OCI-LY1 (cell line): ENCODE measurements around the gene SYNDIG1.

Experiments
- EZH2 ChIP-seq: fragments of 200-600 bp; sonication (generic), shearing (Covaris generic); IDR thresholded peaks from 2 replicates; pipeline ENCODE4 v1.8.0; 2017; ENCODE audit warnings: borderline replicate concordance, mixed run types, mild to moderate bottlenecking, antibody characterized with exemption, low read length, moderate library complexity, mixed read lengths
- TF ChIP-seq, protein P1 (sequence below): fragments of 200-600 bp; sonication (generic), shearing (Covaris generic); IDR thresholded peaks from 2 replicates; pipeline ENCODE4 v1.5.1; 2017; ENCODE audit warnings: mild to moderate bottlenecking, antibody characterized with exemption, low read length, moderate library complexity, mixed read lengths

DNA sequence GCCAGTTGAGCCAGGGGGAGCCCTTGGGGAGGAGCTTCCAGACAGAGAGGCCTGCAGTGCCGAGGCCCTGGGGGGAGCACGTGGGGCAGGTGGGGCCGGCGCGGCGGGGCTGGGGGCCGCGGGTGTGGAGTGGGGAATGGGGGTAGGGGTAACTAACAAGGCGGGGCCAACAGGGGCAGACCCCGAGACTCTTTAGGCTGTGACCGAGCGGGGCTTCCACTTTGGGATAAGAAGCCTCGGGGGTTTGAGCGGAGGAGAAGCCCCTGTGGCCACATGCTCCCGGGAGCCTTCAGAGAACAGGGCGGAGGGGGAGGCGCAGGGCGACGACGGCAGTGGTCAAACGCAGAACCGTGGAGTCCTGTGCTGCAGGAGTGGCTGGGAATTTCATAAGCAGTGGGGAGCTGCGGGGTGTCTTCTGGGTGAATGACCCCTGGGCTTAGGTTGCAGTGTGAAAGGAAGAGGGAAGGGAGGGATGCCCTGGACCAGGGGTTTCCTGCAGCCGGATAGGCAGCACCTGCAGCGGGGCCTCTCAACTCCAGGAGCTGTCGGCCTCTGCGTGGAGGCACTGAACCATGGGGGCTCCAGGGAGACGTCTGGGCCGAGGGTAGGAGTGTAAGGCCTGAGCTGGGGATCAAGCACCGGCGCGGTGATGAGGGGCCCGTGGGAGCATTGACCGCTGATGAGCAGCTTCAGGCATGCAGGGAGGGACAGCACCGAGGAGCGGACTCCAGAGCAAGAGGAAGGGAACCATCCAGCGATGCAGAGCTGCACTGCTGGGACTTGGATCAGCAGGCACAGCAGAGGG is 121.0 kb downstream of the SYNDIG1 start:
- TF ChIP-seq, protein P1, sequence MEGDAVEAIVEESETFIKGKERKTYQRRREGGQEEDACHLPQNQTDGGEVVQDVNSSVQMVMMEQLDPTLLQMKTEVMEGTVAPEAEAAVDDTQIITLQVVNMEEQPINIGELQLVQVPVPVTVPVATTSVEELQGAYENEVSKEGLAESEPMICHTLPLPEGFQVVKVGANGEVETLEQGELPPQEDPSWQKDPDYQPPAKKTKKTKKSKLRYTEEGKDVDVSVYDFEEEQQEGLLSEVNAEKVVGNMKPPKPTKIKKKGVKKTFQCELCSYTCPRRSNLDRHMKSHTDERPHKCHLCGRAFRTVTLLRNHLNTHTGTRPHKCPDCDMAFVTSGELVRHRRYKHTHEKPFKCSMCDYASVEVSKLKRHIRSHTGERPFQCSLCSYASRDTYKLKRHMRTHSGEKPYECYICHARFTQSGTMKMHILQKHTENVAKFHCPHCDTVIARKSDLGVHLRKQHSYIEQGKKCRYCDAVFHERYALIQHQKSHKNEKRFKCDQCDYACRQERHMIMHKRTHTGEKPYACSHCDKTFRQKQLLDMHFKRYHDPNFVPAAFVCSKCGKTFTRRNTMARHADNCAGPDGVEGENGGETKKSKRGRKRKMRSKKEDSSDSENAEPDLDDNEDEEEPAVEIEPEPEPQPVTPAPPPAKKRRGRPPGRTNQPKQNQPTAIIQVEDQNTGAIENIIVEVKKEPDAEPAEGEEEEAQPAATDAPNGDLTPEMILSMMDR, result no peak
- TF ChIP-seq EZH2, result no peak
